ENCODE data around the gene SPAG17.

Gene SPAG17

DNA sequence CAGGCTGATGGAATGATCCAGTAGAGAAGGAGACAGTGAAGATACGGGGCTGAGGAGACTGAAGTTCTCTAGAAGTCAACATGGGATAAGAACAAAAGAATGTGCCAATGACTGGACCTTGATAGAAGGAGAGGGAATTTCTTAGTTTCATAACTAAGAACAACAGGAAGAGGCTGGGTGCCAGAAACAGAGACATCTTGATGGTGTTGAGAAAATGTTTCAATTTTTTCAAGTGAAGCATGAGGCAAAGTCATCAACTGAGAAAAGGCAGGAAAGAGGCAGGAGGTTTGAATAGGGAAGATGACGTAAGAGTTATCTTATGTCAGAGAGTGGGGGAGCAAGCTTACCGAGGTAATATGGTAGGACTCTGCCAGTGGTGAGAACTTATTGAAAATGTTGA, 80.1 kb downstream of the SPAG17 start:
- WGBS, 2 experiments (ENCODE audit: insufficient coverage in 2 of 2): 86 to 96% methylated on average over 3 of the region's 3 CpGs
- Histone ChIP-seq H3K4me1 (ENCODE audit: control insufficient read depth, insufficient read depth, low read length, poor library complexity, severe bottlenecking) (no peaks in the 10 kb centered on the region), H3K9me3 (ENCODE audit: control insufficient read depth, low read length) (no peaks in the 10 kb centered on the region), H3K27ac (ENCODE audit: low read depth, low read length, severe bottlenecking) (no peak overlapping the region), H3K36me3 (ENCODE audit: control insufficient read depth, insufficient read depth, low read length) (no peaks in the 10 kb centered on the region), H3K4me3 (ENCODE audit: extremely low read depth, insufficient read depth, low read length, poor library complexity, severe bottlenecking) (no peak overlapping the region)

DNA sequence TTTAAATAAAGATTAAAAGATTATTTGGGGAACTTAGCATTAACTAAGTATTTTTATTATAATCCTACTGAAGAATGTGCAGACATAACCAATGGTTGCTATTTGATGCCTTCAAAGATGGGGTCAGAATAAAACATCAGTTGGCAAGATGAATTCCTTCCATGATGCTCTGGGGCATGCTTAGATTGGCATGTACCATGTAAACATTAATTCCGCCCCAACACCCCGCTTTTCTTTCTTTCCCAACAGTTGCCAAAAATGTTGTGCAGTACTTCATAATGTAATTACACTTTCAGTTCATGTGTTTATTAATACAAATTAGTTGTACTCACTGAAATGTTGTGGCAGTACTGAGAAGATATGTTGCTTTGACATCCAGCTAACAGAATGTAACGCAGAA, 82.6 kb downstream of the SPAG17 start:
- no CpG with 5 or more reads among the region's 3 CpGs for whole genome bisulfite sequencing, 2 experiments (ENCODE audit: insufficient coverage in 2 of 2)
- Histone ChIP-seq H3K36me3 (ENCODE audit: control insufficient read depth, insufficient read depth, low read length) (no peaks in the 10 kb centered on the region), H3K27ac (ENCODE audit: low read depth, low read length, severe bottlenecking) (no peak overlapping the region), H3K4me3 (ENCODE audit: extremely low read depth, insufficient read depth, low read length, poor library complexity, severe bottlenecking) (no peak overlapping the region), H3K9me3 (ENCODE audit: control insufficient read depth, low read length) (no peaks in the 10 kb centered on the region), H3K4me1 (ENCODE audit: control insufficient read depth, insufficient read depth, low read length, poor library complexity, severe bottlenecking) (no peaks in the 10 kb centered on the region)

- Histone ChIP-seq H3K4me1 (ENCODE audit: control insufficient read depth, insufficient read depth, low read length, poor library complexity, severe bottlenecking) (no peaks in the 10 kb centered on the region), H3K27ac (ENCODE audit: low read depth, low read length, severe bottlenecking) (no peak overlapping the region), H3K36me3 (ENCODE audit: control insufficient read depth, insufficient read depth, low read length) (no peaks in the 10 kb centered on the region), H3K4me3 (ENCODE audit: extremely low read depth, insufficient read depth, low read length, poor library complexity, severe bottlenecking) (no peak overlapping the region), H3K9me3 (ENCODE audit: control insufficient read depth, low read length) (no peaks in the 10 kb centered on the region)
- no CpG with 5 or more reads among the region's 1 CpG for WGBS, 2 experiments (ENCODE audit: insufficient coverage in 2 of 2)
These were observed 83.0 kb downstream of the SPAG17 start for GRCh38 chr1:118101999-118102398.

DNA sequence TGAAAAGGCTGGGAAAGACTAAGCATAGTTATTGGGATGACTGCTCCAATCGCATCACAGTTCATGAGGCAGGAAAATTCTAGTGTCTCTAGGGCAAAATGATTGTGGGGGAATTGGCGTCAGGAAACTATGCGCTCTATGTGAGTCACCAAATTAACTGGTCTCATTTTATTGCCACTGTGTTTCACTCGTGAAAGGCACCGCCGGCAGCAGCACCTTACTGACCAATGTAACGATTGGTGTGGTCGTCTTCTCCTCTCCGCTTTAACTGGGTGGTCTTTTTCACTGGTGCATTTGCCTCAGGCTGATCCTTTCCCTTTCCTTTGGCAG, 83.5 kb downstream of the SPAG17 start:
- 91 to 93% methylated on average over 9 of the region's 9 CpGs for WGBS, 2 experiments (ENCODE audit: insufficient coverage in 2 of 2)
- no peak overlapping the region for H3K27ac ChIP-seq (ENCODE audit: low read depth, low read length, severe bottlenecking)
- H3K4me1 ChIP-seq (ENCODE audit: control insufficient read depth, insufficient read depth, low read length, poor library complexity, severe bottlenecking): no peaks in the 10 kb centered on the region
- no peak overlapping the region for H3K4me3 ChIP-seq (ENCODE audit: extremely low read depth, insufficient read depth, low read length, poor library complexity, severe bottlenecking)
- no peaks in the 10 kb centered on the region for H3K36me3 ChIP-seq (ENCODE audit: control insufficient read depth, insufficient read depth, low read length)
- no peaks in the 10 kb centered on the region for H3K9me3 ChIP-seq (ENCODE audit: control insufficient read depth, low read length)

DNA sequence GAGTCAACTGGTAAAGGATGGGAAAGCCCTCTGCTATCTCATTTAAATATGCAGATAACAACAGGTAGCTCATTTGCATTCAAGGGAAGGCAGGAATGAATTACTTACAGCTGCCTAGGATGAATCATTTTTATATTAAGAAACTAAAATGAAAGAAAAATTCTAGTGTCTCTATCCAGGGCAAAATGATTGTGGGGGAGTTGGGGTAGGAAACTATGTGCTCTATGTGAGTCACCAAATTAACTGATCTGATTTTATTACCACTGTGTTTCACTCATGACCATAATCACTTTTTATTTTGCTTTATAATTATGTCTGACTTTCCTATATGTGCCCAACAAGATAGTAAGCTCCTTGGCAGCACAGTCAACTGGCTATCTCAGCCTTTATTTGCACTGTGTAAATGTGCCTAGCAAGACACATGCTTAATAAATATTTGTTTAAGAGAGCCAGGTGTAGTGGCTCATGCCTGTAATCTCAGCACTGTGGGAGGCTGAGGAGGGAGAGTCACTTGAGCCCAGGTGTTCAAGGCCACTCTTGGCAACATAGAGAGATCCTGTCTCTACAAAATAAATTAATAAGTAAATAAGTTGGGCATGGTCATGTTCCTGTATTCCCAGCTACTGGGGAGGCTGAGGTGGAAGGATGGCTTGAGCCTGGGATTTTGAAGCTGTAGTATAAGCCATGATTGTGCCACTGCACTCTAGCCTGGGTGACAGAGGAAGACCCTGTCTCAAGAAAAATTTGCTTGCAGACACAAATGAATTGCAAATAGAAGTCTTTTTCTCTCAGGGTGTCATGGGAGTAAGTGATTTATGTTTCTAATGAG, 84.1 kb downstream of the SPAG17 start:
- Histone ChIP-seq H3K4me1 (ENCODE audit: control insufficient read depth, insufficient read depth, low read length, poor library complexity, severe bottlenecking) (no peaks in the 10 kb centered on the region), H3K27ac (ENCODE audit: low read depth, low read length, severe bottlenecking) (no peak overlapping the region), H3K4me3 (ENCODE audit: extremely low read depth, insufficient read depth, low read length, poor library complexity, severe bottlenecking) (no peak overlapping the region), H3K36me3 (ENCODE audit: control insufficient read depth, insufficient read depth, low read length) (no peaks in the 10 kb centered on the region), H3K9me3 (ENCODE audit: control insufficient read depth, low read length) (no peaks in the 10 kb centered on the region)

DNA sequence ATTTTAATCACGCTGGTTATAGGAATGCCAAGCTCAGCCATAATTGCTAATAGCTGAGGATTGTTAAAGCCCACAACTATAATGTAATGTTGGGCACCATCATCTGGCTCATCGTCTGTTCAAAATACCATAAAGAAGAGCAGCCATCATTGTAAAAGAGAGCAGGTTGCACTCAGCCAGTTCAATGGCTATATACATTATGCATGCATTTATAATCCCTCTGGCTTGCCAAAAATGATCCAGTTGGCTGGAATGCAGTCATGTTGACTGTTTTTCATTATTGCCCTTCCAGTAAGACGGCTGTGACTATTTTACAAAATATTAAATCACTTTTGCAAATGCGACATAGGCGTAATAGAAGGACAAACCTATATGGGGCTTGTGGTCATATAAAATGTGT, 85.3 kb downstream of the SPAG17 start:
- no peak overlapping the region for H3K4me3 ChIP-seq (ENCODE audit: extremely low read depth, insufficient read depth, low read length, poor library complexity, severe bottlenecking)
- H3K9me3 ChIP-seq (ENCODE audit: control insufficient read depth, low read length): no peaks in the 10 kb centered on the region
- no peaks in the 10 kb centered on the region for H3K36me3 ChIP-seq (ENCODE audit: control insufficient read depth, insufficient read depth, low read length)
- no peak overlapping the region for H3K27ac ChIP-seq (ENCODE audit: low read depth, low read length, severe bottlenecking)
- no peaks in the 10 kb centered on the region for H3K4me1 ChIP-seq (ENCODE audit: control insufficient read depth, insufficient read depth, low read length, poor library complexity, severe bottlenecking)
- 93 to 100% methylated on average over 1 to 2 of the region's 5 CpGs for WGBS, 2 experiments (ENCODE audit: insufficient coverage in 2 of 2)

DNA sequence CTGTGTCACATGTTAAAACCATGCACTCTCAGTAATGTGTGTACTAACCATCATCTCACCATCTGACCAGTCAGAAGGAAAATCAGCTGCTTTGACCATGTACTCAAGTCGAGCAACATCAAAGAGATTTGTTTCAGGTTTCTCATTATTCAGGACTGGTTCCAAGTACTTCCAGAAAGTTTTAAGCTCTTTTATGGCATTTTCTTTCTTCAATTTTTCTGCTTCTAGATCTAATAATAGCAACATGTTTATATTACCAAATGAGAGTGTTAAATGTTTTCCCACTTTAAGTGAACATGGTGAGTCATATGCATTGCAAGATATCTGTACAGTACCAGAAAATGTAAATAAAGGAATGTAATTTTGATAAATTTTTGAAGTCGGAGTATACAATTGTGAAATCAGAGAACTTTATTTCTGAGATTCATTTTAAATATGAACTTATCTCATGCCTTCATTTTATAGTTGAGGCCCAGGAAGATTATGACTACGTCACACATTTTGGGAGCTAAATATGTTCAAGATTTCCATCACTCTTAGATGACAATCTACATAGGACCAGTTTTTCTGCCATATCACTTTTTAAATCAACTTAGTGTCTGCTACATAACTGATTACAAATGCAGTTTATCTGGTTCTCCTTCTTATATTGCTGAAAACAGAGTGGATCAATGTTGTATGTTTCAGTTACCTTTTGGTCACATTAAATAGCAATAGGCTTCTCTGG, 87.2 kb downstream of the SPAG17 start:
- H3K36me3 ChIP-seq (ENCODE audit: control insufficient read depth, insufficient read depth, low read length): no peaks in the 10 kb centered on the region
- WGBS, 2 experiments (ENCODE audit: insufficient coverage in 2 of 2): 100% methylated on average over 1 of the region's 3 CpGs
- H3K4me3 ChIP-seq (ENCODE audit: extremely low read depth, insufficient read depth, low read length, poor library complexity, severe bottlenecking): no peak overlapping the region
- no peaks in the 10 kb centered on the region for H3K4me1 ChIP-seq (ENCODE audit: control insufficient read depth, insufficient read depth, low read length, poor library complexity, severe bottlenecking)
- no peaks in the 10 kb centered on the region for H3K9me3 ChIP-seq (ENCODE audit: control insufficient read depth, low read length)
- H3K27ac ChIP-seq (ENCODE audit: low read depth, low read length, severe bottlenecking): no peak overlapping the region

GRCh38 chr1:118093017-118093416, 92.0 kb downstream of the SPAG17 start:
- no peak overlapping the region for H3K27ac ChIP-seq (ENCODE audit: low read depth, low read length, severe bottlenecking)
- H3K4me1 ChIP-seq (ENCODE audit: control insufficient read depth, insufficient read depth, low read length, poor library complexity, severe bottlenecking): no peaks in the 10 kb centered on the region
- no peaks in the 10 kb centered on the region for H3K9me3 ChIP-seq (ENCODE audit: control insufficient read depth, low read length)
- no peak overlapping the region for H3K4me3 ChIP-seq (ENCODE audit: extremely low read depth, insufficient read depth, low read length, poor library complexity, severe bottlenecking)
- no peaks in the 10 kb centered on the region for H3K36me3 ChIP-seq (ENCODE audit: control insufficient read depth, insufficient read depth, low read length)

GRCh38 chr1:118090130-118090529, 94.9 kb downstream of the SPAG17 start:
- 100% methylated on average over 1 of the region's 2 CpGs; no CpG with 5 or more reads in 1 of the 2 experiments for WGBS, 2 experiments (ENCODE audit: insufficient coverage in 2 of 2)
- Histone ChIP-seq H3K4me3 (ENCODE audit: extremely low read depth, insufficient read depth, low read length, poor library complexity, severe bottlenecking) (no peak overlapping the region), H3K36me3 (ENCODE audit: control insufficient read depth, insufficient read depth, low read length) (no peaks in the 10 kb centered on the region), H3K27ac (ENCODE audit: low read depth, low read length, severe bottlenecking) (no peak overlapping the region), H3K4me1 (ENCODE audit: control insufficient read depth, insufficient read depth, low read length, poor library complexity, severe bottlenecking) (no peaks in the 10 kb centered on the region), H3K9me3 (ENCODE audit: control insufficient read depth, low read length) (no peaks in the 10 kb centered on the region)

DNA sequence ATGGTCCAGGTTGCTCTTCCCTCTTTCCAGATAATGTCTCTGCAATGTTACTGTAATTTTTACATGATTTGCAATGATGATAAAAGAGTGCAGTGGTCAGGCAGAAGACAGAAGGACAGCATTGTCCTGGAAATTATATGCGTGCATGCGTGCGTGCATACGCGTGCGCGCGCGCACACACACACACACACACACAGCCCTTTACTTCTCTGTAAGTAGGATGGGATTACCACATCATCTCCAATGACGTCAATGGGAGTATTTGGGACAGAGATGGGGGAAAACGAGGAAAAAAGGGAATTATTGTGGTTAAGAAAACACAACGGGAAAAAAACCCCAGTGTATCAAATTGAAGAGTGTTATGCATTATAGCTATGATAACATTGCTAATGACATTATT, 99.7 kb downstream of the SPAG17 start:
- WGBS, 2 experiments (ENCODE audit: insufficient coverage in 2 of 2): 80% methylated on average over 1 of the region's 12 CpGs; no CpG with 5 or more reads in 1 of the 2 experiments

GRCh38 chr1:118084400-118084799, 100.6 kb downstream of the SPAG17 start:
- Histone ChIP-seq H3K9me3 (ENCODE audit: control insufficient read depth, low read length) (no peaks in the 10 kb centered on the region), H3K4me3 (ENCODE audit: extremely low read depth, insufficient read depth, low read length, poor library complexity, severe bottlenecking) (no peak overlapping the region), H3K36me3 (ENCODE audit: control insufficient read depth, insufficient read depth, low read length) (no peaks in the 10 kb centered on the region), H3K27ac (ENCODE audit: low read depth, low read length, severe bottlenecking) (no peak overlapping the region), H3K4me1 (ENCODE audit: control insufficient read depth, insufficient read depth, low read length, poor library complexity, severe bottlenecking) (no peaks in the 10 kb centered on the region)
- WGBS, 2 experiments (ENCODE audit: insufficient coverage in 2 of 2): 89% methylated on average over 1 of the region's 2 CpGs; no CpG with 5 or more reads in 1 of the 2 experiments

More for the DNA sequence above, 99.7 kb downstream of the SPAG17 start:
- Histone ChIP-seq H3K9me3 (ENCODE audit: control insufficient read depth, low read length) (no peaks in the 10 kb centered on the region), H3K4me1 (ENCODE audit: control insufficient read depth, insufficient read depth, low read length, poor library complexity, severe bottlenecking) (no peaks in the 10 kb centered on the region), H3K4me3 (ENCODE audit: extremely low read depth, insufficient read depth, low read length, poor library complexity, severe bottlenecking) (no peak overlapping the region), H3K27ac (ENCODE audit: low read depth, low read length, severe bottlenecking) (no peak overlapping the region), H3K36me3 (ENCODE audit: control insufficient read depth, insufficient read depth, low read length) (no peaks in the 10 kb centered on the region)

Data from mesodermal cell (in vitro differentiated cells).